Vagina (tissue), 2 donors: ENCODE results near the gene PPDPF. TPM values are rescaled to one million over a fixed set of nuclear protein-coding genes. Genes with fewer than 3 reads are reported as not detected.
"Not testable (repeated sequence)": the region's sequence is repeated elsewhere in the genome, so short reads cannot be mapped to it uniquely, and the experiment has no call there.

Experiments
- DNase-seq, 2 donors: peaks; one replicate each; pipeline ENCODE4 v3.0.0-alpha.2; 2017; ENCODE audit errors: extremely low spot score in 2 of 2
- H3K27ac ChIP-seq: fragments of 200-600 bp; sonication (generic); one replicate; pipeline ENCODE4 v1.5.1; 2019
- H3K27me3 ChIP-seq: fragments of 200-600 bp; sonication (generic); one replicate; pipeline ENCODE4 v1.5.1; 2019
- H3K36me3 ChIP-seq, 2 donors: fragments of 200-600 bp; sonication (generic); one replicate each; pipeline ENCODE4 v1.5.1; 2017 to 2019
- H3K4me1 ChIP-seq: fragments of 200-600 bp; sonication (generic); one replicate; pipeline ENCODE4 v1.5.1; 2019
- H3K4me3 ChIP-seq, 2 donors: fragments of 200-600 bp; sonication (generic); 1 replicate in 1 of 2; 2 replicates in 1 of 2; pipeline ENCODE4 v1.5.1; 2016 to 2019
- H3K9me3 ChIP-seq: fragments of 200-600 bp; sonication (generic); one replicate; pipeline ENCODE4 v1.5.1; 2019
- POLR2A ChIP-seq, 2 donors: fragments of 450-650 bp; IDR thresholded peaks; one replicate each; pipeline ENCODE4 v1.6.1; 2017; ENCODE audit warnings: antibody characterized with exemption in 2 of 2, mild to moderate bottlenecking in 2 of 2, moderate library complexity in 2 of 2
- POLR2AphosphoS5 ChIP-seq, 2 donors: sonication (generic); formaldehyde crosslinking; IDR thresholded peaks; one replicate each; pipeline ENCODE4 v1.9.0; 2017; ENCODE audit warnings: antibody characterized with exemption in 2 of 2, mild to moderate bottlenecking in 2 of 2, low read depth in 1 of 2; ENCODE audit not compliant: insufficient read depth in 1 of 2
- intact Hi-C: fragments of 100-400 bp; cut with DNase I; formaldehyde crosslinking; loops from one replicate; pipeline ENCODE4 v1.15.1; 2023
- total RNA-seq: library from RNA; depleted of rRNA; stranded (reverse); fragments of >200 nt; gene quantifications from one replicate; pipeline ENCODE4 v1.2.3, GENCODE V29; 2016
- TF ChIP-seq, protein P1 (sequence below), 3 experiments: fragments of 450-650 bp in 2 of 3; fragments of 200-600 bp in 1 of 3; sonication (generic) in 1 of 3; IDR thresholded peaks; one replicate each; pipeline ENCODE4 v1.5.1; 2017 to 2019; ENCODE audit warnings: antibody characterized with exemption in 3 of 3, mild to moderate bottlenecking in 2 of 3, moderate library complexity in 2 of 3

Gene PPDPF
- total RNA-seq, 1 donor from 2014 or later = 198 TPM

DNA sequence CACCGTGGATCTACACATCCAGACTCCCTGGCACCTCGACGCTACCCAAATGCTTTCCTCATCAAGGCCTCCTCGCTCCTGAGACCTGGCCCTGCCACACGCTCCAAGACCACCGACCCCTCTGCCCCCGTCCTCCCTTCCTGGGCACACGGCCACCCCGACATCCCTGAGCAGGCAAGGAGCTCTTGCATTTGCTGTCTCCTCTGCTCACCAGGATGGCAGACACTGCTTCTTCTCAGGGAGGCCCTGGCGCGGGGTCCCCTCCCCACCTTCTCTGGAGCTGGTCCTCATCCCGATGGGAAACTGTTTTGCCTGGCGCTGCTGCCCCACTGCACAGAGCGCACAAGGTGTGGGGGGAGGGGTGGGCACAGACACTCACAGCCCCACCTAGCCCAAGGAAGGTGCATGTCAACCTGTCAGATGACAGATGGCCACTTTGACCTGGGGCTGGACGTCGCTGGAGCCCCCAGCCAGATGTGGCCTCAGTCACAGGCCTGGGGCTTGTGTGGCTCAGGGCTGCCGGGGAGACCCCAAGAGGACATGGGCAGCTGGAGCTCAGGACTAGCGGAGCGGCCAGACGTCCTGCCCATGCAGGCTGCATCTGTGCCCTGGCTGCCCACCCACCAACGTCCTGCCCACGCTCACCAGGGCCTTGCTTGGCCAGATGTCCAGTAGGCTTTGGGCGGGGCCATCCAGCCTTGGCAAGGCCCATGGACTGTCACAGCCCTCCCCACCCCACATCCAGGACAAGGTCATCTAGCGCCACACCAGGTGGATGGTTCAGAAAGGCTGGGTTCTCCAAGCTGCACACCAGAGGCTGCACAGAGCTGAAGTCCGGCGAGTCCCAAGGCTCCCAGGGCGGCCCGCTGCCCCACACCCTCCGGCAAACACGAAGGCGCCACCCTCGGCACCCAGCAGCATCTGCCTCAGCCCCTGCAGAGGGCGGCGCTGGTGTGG is 41.9 kb upstream of the PPDPF start:
- Histone ChIP-seq H3K36me3 (no peaks in the 10 kb centered on the region), H3K4me3 (no peak overlapping the region), H3K27me3 (no peaks in the 10 kb centered on the region), H3K9me3 (no peaks in the 10 kb centered on the region), H3K27ac (no peak overlapping the region), H3K4me1 (no peaks in the 10 kb centered on the region)
- intact Hi-C loops = loop anchor here (10.0 kb wide), 1 partner anchor 304 kb away; no protein-coding TSS in a partner anchor
- TF ChIP-seq POLR2AphosphoS5 (IDR thresholded peaks at IDR 0.05; ENCODE audit: insufficient read depth in 1 of 2, low read depth in 1 of 2) = no peak
- DNase-seq = no peak

DNA sequence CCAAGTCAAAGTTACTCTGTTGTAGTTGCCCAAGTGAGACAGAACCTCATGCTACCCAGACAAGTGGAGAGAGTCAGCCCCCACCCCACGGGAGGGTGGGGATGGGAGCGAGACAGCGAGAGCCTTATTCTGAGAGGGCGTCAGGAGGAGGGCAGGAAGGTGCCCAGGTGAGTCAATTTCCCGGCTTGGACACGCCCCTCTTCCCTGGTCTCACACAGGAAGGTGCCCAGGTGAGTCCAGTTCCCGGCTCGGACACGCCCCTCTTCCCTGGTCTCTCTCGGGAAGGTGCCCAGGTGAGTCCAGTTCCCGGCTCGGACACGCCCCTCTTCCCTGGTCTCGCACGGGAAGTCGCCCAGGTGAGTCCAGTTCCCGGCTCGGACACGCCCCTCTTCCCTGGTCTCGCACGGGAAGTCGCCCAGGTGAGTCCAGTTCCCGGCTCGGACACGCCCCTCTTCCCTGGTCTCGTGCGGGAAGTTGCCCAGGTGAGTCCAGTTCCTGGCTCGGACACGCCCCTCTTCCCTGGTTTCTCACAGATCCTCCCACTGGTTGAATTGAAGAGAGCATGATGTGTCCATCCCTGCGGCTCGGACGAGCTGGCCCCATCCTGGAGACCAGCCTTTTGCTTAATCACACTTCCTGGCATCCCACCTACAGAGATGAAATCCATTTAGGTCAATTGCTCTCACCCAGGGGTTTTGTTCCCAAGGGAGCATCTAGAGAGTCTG is 40.7 kb upstream of the PPDPF start:
- intact Hi-C loops = loop anchor here (10.0 kb wide), 1 partner anchor 305 kb away; no protein-coding TSS in a partner anchor
- not testable (repeated sequence) for H3K27ac ChIP-seq, H3K9me3 ChIP-seq, H3K4me1 ChIP-seq, DNase-seq, H3K27me3 ChIP-seq, H3K36me3 ChIP-seq, H3K4me3 ChIP-seq

DNA sequence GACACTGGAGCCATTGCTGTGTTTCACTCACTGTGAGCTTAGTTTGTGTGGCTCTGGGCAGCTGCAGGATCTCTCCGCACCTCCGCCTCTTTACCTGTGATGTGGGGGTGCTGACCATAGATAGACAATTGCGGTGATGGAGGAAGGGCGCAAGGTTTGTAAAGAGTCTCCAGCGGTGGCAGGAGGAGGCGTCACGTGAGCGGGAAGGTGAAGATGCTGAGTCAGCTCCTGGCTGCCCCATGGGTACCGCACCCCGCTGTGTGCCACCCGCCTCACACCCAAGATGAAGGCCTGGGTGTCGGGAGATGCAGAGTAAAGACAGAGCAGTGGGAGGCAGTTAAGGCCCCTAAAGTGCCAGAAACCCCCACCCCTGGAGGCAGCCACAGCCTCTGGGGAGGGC is 39.1 kb upstream of the PPDPF start:
- Histone ChIP-seq H3K9me3 (no peaks in the 10 kb centered on the region), H3K4me3 (no peak overlapping the region), H3K36me3 (no peaks in the 10 kb centered on the region), H3K4me1 (no peaks in the 10 kb centered on the region), H3K27ac (no peak overlapping the region), H3K27me3 (no peaks in the 10 kb centered on the region)
- intact Hi-C loops = no loop called here
- no peak for DNase-seq
- TF ChIP-seq POLR2AphosphoS5 (IDR thresholded peaks at IDR 0.05; ENCODE audit: insufficient read depth in 1 of 2, low read depth in 1 of 2) = no peak
- TF ChIP-seq POLR2A (IDR thresholded peaks at IDR 0.05) = no peak
- TF ChIP-seq, protein P1, sequence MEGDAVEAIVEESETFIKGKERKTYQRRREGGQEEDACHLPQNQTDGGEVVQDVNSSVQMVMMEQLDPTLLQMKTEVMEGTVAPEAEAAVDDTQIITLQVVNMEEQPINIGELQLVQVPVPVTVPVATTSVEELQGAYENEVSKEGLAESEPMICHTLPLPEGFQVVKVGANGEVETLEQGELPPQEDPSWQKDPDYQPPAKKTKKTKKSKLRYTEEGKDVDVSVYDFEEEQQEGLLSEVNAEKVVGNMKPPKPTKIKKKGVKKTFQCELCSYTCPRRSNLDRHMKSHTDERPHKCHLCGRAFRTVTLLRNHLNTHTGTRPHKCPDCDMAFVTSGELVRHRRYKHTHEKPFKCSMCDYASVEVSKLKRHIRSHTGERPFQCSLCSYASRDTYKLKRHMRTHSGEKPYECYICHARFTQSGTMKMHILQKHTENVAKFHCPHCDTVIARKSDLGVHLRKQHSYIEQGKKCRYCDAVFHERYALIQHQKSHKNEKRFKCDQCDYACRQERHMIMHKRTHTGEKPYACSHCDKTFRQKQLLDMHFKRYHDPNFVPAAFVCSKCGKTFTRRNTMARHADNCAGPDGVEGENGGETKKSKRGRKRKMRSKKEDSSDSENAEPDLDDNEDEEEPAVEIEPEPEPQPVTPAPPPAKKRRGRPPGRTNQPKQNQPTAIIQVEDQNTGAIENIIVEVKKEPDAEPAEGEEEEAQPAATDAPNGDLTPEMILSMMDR (IDR thresholded peaks at IDR 0.05) = no peak

DNA sequence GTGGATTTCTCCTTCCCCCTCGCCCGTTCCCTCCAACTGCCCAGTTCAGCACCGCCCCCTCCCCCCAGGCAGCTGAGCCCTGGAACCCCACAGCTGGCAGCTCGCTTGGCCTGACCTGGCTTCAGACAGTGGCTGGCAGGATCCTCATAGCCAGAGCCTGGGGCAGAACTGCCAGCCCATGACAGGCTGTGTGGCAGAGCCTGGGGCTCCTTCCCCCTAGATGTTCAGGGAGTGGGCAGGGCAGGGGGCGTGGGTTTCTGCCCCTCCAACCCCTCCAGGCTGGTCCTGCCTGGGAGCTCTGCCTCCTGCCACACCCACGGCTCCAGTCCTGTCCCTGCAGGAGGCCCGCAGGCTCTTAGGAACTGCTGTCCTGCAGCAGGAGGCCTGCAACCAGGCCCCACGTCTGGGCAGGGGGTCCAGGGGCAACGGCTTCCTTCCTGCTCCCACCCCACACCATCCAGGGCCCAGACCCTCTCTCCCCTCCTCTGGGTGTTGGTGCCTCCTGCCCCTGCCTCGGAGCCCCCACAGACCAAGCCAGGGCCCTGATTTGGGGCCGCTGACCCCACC is 38.5 kb upstream of the PPDPF start:
- no peak for TF ChIP-seq POLR2A (IDR thresholded peaks at IDR 0.05)
- no peak for TF ChIP-seq POLR2AphosphoS5 (IDR thresholded peaks at IDR 0.05; ENCODE audit: insufficient read depth in 1 of 2, low read depth in 1 of 2)
- TF ChIP-seq, protein P1 (IDR thresholded peaks at IDR 0.05) = no peak
- H3K4me3 ChIP-seq = no peak overlapping the region
- H3K36me3 ChIP-seq = no peaks in the 10 kb centered on the region
- no peaks in the 10 kb centered on the region for H3K4me1 ChIP-seq
- no peaks in the 10 kb centered on the region for H3K27me3 ChIP-seq
- DNase-seq = no peak
- H3K9me3 ChIP-seq = no peaks in the 10 kb centered on the region
- no peak overlapping the region for H3K27ac ChIP-seq
- intact Hi-C loops = no loop called here

DNA sequence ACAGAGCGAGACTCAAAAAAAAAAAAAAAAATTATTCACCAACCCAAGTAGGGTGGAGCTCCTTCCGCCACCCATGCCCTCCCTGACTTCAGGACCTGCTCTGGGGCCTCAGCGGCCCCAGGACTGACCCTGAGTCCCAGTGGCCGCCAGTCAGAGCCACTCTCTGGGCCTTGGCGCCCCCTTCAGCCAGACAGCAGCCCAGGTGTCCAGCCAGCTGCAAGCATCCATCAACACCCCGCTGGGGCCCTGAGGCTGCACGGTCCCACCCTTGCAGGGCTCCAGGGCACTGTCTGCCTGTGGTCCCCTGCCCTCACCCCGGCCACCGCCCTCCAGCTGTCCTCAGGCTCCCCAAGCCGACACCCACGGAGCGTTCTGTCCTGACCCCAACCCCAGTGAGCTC is 36.7 kb upstream of the PPDPF start:
- intact Hi-C loops = no loop called here
- no peak for TF ChIP-seq POLR2A (IDR thresholded peaks at IDR 0.05)
- TF ChIP-seq, protein P1 (IDR thresholded peaks at IDR 0.05) = no peak
- TF ChIP-seq POLR2AphosphoS5 (IDR thresholded peaks at IDR 0.05; ENCODE audit: insufficient read depth in 1 of 2, low read depth in 1 of 2) = no peak

More for the DNA sequence above, 36.7 kb upstream of the PPDPF start:
- no peak overlapping the region for H3K4me3 ChIP-seq
- DNase-seq = no peak
- H3K27ac ChIP-seq = no peak overlapping the region
- no peaks in the 10 kb centered on the region for H3K4me1 ChIP-seq
- peaks cover 6% of the 10 kb centered on the region for H3K27me3 ChIP-seq
- H3K36me3 ChIP-seq = no peaks in the 10 kb centered on the region
- H3K9me3 ChIP-seq = no peaks in the 10 kb centered on the region
